Measurements from ENCODE around the gene ASXL3.

- TF ChIP-seq, protein P1, sequence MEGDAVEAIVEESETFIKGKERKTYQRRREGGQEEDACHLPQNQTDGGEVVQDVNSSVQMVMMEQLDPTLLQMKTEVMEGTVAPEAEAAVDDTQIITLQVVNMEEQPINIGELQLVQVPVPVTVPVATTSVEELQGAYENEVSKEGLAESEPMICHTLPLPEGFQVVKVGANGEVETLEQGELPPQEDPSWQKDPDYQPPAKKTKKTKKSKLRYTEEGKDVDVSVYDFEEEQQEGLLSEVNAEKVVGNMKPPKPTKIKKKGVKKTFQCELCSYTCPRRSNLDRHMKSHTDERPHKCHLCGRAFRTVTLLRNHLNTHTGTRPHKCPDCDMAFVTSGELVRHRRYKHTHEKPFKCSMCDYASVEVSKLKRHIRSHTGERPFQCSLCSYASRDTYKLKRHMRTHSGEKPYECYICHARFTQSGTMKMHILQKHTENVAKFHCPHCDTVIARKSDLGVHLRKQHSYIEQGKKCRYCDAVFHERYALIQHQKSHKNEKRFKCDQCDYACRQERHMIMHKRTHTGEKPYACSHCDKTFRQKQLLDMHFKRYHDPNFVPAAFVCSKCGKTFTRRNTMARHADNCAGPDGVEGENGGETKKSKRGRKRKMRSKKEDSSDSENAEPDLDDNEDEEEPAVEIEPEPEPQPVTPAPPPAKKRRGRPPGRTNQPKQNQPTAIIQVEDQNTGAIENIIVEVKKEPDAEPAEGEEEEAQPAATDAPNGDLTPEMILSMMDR (IDR thresholded peaks at IDR 0.05): no peak
- no peak for TF ChIP-seq POLR2A (IDR thresholded peaks at IDR 0.05)
These were observed 79.0 kb downstream of the ASXL3 start for GRCh38 chr18:33656889-33657448.
